Skeletal muscle satellite cell (primary cell): ENCODE data around the gene RNF215. TPM values are rescaled to one million over a fixed set of nuclear protein-coding genes. Genes with fewer than 3 reads are reported as not detected.

Experiments used
- H3K27me3 ChIP-seq: 2 replicates; pipeline ENCODE4 v1.7.0; 2013; ENCODE audit warnings: low read length; ENCODE audit not compliant: control insufficient read depth, insufficient read depth
- H3K36me3 ChIP-seq: 2 replicates; pipeline ENCODE4 v1.7.0; 2013; ENCODE audit warnings: mild to moderate bottlenecking, control low read depth, low read length; ENCODE audit not compliant: insufficient read depth
- H3K4me1 ChIP-seq: 2 replicates; pipeline ENCODE4 v1.7.0; 2013; ENCODE audit warnings: low read length; ENCODE audit not compliant: control insufficient read depth, insufficient read depth
- H3K4me2 ChIP-seq: 2 replicates; pipeline ENCODE4 v1.7.0; 2013; ENCODE audit warnings: mild to moderate bottlenecking, low read length
- H3K4me3 ChIP-seq: 2 replicates; pipeline ENCODE4 v1.7.0; 2013; ENCODE audit warnings: low read length
- H3K9ac ChIP-seq: 2 replicates; pipeline ENCODE4 v1.7.0; 2013; ENCODE audit warnings: mild to moderate bottlenecking, low read depth, low read length, moderate library complexity
- H3K9me3 ChIP-seq: replicated peaks from 2 replicates; pipeline ENCODE4 v1.7.0; 2013; ENCODE audit warnings: mild to moderate bottlenecking, control low read depth, low read length
- total RNA-seq: library from RNA; depleted of rRNA; stranded (reverse); fragments of >200 nt; gene quantifications from 2 replicates; pipeline ENCODE4 v1.2.3, GENCODE V29; 2012; rRNA removed

The RNF215 gene
- 19.5 and 20.5 TPM in 2 replicates for total RNA-seq

DNA sequence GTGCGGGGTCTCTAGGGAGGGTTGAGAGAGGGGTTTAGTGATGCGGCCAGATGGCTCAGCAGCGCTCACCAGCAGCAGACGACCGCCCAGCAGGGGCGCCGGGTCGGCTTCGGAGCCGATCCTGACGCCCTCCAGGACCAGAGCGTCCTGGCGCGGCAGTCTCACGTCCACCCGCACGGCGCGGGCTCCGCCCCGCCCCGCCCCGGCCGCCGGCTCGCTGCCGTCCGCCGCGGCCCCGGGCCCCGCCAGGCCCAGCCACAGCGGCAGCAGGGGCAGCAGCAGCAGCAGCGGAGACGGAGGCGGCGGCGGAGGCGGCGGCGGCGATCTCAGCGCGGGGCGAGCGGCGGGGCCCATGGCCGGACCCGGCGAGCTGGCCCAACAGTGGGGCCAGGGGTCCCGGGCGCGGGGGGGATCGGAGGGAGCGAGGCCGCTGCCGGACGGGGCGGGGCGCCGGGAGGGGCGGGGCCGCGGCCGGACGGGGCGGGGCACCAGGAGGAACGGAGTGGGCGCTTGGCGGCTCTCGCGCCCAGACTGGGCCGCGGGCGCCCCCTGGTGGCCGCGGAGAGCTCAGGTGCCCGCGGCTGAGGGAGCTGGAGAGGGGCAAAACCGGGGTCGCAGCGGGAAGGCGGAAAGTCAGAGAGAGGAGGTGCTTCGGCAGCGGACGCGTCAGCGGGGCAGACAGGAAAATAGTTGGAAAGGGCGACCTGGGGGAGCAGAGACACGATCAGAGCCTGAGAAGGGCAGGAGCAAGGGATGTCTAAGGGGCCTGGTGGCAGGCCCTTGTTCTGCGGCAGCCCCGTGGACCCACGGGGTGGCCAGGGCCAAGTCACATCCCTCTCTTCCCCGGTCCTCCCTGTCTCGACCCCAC lies at the start of gene RNF215:
Gene RNF215 (minus strand): TSS at position 452 of the 868 bp plus-strand sequence. CDS start 98 bp downstream, at position 354.
- Histone ChIP-seq H3K27me3 (no peaks in the 10 kb centered on the region), H3K4me2 (peak within 1 kb of the TSS; percentile 98), H3K36me3 (peaks cover 15% of the 10 kb centered on the region), H3K4me3 (peak within 1 kb of the TSS; percentile 91), H3K9ac (peak within 1 kb of the TSS; percentile 88), H3K9me3 (no peaks in the 10 kb centered on the region), H3K4me1 (peaks cover 21% of the 10 kb centered on the region)

DNA sequence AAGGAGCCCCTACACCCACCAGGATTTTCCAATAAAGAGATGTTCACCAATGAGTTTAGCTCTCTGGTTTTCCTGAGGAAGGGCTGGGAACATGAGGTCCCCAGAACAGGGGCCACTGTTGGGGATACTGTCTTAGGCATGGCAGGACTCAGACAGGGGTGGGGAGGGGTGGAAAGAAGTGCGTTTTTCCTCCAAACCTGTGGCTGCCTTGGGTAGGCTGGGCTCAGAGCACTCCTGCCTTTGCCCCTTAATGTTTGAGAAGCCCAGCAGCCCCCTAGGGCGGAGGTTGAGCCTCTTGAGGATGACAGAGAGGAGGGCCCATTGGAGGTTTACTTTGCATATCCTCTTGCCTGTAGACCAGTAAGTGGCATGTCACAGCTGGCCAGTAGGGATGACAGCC lies 49.0 kb upstream of the RNF215 start:
- Histone ChIP-seq H3K4me1 (no peaks in the 10 kb centered on the region), H3K4me2 (no peak overlapping the region), H3K9me3 (no peaks in the 10 kb centered on the region), H3K4me3 (no peak overlapping the region), H3K36me3 (no peaks in the 10 kb centered on the region), H3K27me3 (peaks cover 9% of the 10 kb centered on the region), H3K9ac (no peak overlapping the region)

DNA sequence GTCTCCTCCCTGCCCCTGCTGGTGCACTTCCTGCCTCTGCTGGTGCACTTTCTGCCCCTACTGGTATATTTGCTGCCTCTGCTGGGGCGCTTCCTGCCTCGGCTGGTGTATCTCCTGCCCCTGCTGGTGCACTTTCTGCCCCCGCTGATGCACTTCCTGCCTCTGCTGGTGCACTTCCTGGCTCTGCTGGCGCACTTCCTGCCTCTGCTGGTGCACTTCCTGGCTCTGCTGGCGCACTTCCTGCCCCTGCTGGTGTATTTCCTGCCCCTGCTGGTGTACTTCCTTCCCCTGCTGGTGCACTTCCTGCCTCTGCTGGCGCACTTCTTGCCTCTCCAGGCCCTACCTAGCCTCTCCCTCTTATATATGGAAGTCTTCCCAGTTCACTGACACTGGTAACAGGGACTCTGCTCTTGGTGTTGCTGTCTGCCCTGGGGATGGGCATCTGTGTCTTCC lies 48.5 kb upstream of the RNF215 start:
- Histone ChIP-seq H3K4me2 (no peak overlapping the region), H3K4me3 (no peak overlapping the region), H3K36me3 (no peaks in the 10 kb centered on the region), H3K4me1 (no peaks in the 10 kb centered on the region), H3K27me3 (peaks cover 7% of the 10 kb centered on the region), H3K9me3 (no peaks in the 10 kb centered on the region), H3K9ac (no peak overlapping the region)

DNA sequence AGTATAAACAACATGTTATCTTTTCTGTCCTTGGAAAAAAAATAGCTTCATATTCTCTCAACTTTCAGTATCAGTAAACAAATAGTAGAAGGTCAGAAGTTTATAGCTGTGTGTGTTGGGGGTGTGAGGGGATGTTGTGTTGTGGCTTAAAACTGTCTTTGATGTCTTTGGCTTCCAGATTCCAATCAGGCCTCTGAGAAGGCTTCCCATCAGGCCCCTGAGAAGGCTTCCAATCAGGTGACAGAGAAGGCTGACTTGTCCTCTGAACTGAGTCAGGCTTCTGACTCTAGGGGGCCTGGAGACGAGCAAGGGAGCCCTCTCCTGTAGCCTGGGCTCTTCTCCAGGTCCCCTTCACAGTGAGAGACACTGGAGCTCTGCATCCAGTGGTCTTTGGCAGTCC lies 47.6 kb upstream of the RNF215 start:
- no peak overlapping the region for H3K4me3 ChIP-seq

DNA sequence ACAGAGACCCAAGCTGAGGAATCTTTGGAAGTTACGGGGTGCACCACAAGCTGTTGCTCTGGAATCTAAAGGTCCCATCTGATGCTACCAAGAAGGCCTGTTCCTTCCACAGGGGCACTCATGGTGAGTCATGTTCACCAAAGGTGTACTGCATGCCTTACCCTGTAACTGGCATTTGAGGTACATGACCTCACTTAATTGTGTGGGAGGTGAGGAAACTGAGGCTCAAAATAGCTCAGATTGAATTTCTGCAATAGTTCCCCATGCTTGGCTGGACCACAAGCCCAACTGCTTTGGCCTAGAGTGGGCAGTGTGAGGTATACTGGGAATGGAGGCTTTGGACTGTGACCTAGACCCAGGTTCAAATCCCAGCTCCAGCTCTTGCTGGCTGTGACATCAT lies 46.6 kb upstream of the RNF215 start:
- Histone ChIP-seq H3K4me1 (no peaks in the 10 kb centered on the region), H3K36me3 (no peaks in the 10 kb centered on the region), H3K27me3 (peaks cover 7% of the 10 kb centered on the region), H3K4me2 (no peak overlapping the region), H3K9me3 (no peaks in the 10 kb centered on the region), H3K4me3 (no peak overlapping the region), H3K9ac (no peak overlapping the region)

More for the DNA sequence above, 47.6 kb upstream of the RNF215 start:
- no peak overlapping the region for H3K9ac ChIP-seq
- H3K4me2 ChIP-seq = no peak overlapping the region
- no peaks in the 10 kb centered on the region for H3K9me3 ChIP-seq
- H3K36me3 ChIP-seq = no peaks in the 10 kb centered on the region
- peaks cover 7% of the 10 kb centered on the region for H3K27me3 ChIP-seq
- no peaks in the 10 kb centered on the region for H3K4me1 ChIP-seq

DNA sequence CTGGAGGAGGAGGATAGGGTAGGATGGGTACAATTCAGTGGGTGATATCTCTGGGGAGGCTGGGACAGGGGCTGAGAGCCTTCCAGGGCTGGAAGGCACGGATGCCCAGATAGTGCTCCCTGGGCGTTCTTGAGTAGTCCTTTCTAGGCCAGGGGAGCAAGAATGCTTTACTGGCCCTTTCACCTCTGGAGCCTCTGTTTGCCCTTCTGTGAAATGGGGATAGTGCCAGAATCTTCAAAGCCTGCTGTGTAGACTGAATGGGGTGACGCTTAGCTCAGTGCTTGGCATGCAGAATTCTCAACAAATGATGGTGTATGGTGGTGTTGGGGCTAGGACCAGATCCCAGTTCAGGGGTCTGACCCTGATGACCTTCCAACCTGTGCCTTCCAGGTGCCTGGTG lies 46.0 kb upstream of the RNF215 start:
- Histone ChIP-seq H3K4me2 (no peak overlapping the region), H3K4me1 (no peaks in the 10 kb centered on the region), H3K9ac (no peak overlapping the region), H3K27me3 (peaks cover 2% of the 10 kb centered on the region), H3K9me3 (no peaks in the 10 kb centered on the region), H3K4me3 (no peak overlapping the region), H3K36me3 (no peaks in the 10 kb centered on the region)

DNA sequence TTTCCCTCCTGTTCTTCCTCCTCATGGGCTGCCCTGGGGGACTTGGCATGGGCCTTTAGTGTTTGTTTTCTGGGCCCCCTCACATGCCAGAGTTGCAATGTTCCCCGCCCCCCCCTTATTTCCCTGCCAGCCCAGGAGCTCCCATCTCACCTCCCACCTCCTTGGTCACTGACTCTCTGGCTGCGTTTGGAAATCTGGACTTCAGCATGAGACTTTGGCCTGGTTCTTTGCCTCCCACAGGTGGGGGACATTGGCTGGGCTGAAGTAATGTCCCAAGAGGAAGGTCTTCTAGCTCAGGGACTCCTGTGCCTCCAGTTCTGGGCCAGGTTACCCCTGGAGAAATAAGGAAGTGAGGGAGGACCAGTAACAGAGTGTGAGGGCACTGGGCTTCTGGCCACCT lies 45.3 kb upstream of the RNF215 start:
- Histone ChIP-seq H3K4me3 (no peak overlapping the region), H3K4me2 (no peak overlapping the region), H3K36me3 (peaks cover 1% of the 10 kb centered on the region), H3K4me1 (no peaks in the 10 kb centered on the region), H3K27me3 (no peaks in the 10 kb centered on the region), H3K9ac (no peak overlapping the region), H3K9me3 (no peaks in the 10 kb centered on the region)

DNA sequence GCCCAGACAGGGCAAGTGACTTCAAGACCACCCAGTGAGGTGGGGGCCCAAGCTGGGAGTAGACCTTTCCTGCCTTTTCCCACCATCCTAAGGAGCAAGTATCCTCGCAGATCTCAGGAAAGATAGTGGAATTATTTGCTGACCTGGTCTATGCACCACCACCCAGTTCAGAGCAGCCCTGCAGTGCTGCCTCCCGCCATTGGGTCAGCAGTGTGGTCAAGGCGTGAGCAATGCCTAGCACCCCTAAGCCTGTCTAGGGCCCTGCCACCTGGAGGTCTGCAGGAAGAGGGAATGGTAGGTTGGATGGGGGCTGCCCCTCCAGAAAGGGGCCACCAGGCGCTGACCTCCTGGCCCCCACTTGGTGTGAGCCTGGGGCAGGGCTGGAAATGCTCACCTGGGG lies 44.9 kb upstream of the RNF215 start:
- H3K4me1 ChIP-seq = no peaks in the 10 kb centered on the region
- H3K9ac ChIP-seq = no peak overlapping the region
- no peak overlapping the region for H3K4me2 ChIP-seq
- no peaks in the 10 kb centered on the region for H3K9me3 ChIP-seq
- H3K36me3 ChIP-seq = peaks cover 6% of the 10 kb centered on the region
- H3K4me3 ChIP-seq = no peak overlapping the region
- no peaks in the 10 kb centered on the region for H3K27me3 ChIP-seq

DNA sequence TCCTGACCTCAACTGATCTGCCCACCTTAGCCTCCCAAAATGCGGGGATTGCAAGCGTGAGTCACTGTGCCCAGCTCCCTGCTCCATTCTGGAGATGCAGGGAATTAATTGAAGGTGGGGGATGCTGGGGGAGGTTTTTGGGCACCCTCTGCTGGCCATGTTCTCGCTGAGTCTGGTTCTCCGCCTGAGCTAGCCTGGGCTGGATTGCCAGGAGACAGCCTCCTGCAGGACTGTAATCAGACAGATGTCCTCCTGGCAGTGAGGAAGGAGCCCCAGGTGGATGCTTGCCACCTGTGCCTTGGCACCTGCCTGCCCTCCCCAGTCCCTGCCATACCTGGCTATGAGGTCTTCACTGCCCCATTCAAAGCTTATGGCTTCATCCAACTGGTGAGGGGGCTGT lies 43.7 kb upstream of the RNF215 start:
- H3K9me3 ChIP-seq = no peaks in the 10 kb centered on the region
- H3K4me3 ChIP-seq = no peak overlapping the region
- H3K27me3 ChIP-seq = no peaks in the 10 kb centered on the region
- no peak overlapping the region for H3K4me2 ChIP-seq
- no peak overlapping the region for H3K9ac ChIP-seq
- peaks cover 7% of the 10 kb centered on the region for H3K36me3 ChIP-seq
- H3K4me1 ChIP-seq = peaks cover 11% of the 10 kb centered on the region

DNA sequence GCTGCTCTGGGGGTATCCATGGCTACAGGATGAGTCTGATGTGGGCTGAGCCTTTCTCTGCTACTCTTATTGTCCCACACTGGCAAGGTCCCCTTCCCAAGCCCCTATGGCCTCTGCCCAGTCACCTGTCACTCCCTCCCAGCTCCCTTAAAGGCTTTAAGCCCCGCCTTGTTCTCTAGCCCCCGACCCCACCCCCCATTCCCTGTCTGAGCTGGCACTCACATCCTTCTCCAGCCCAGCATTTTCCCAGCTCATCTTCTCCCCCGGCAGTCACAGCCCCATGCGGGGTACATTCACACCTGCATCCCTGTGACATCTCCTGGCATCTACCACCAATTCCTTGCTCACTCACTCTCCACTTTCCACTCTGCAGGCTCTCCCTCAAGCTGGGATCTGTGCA lies 42.7 kb upstream of the RNF215 start:
- Histone ChIP-seq H3K9me3 (no peaks in the 10 kb centered on the region), H3K27me3 (no peaks in the 10 kb centered on the region), H3K9ac (no peak overlapping the region), H3K36me3 (peaks cover 7% of the 10 kb centered on the region), H3K4me2 (no peak overlapping the region), H3K4me1 (peaks cover 19% of the 10 kb centered on the region), H3K4me3 (no peak overlapping the region)

DNA sequence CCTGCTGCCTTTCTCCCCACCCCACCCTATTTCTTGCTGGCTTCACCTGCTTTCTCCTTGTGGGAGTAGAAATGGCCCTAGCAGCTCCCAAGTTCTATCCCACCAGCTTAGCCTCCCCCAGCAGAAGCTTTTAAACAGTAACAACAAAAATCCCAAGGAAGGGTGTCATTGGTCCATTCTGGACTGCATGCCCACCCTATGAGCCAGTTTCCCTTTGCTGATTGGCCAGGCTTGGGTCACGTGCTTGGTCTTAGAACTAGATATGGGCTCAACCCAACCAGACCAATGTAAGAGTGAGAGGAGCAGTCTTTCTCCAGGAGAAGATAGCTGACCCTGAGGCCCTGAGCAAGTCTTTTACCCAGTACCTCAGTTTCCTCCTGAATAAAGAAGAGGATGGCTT lies 40.7 kb upstream of the RNF215 start:
- Histone ChIP-seq H3K27me3 (no peaks in the 10 kb centered on the region), H3K4me3 (no peak overlapping the region), H3K36me3 (peaks cover 7% of the 10 kb centered on the region), H3K9ac (no peak overlapping the region), H3K4me1 (peaks cover 36% of the 10 kb centered on the region), H3K9me3 (no peaks in the 10 kb centered on the region), H3K4me2 (no peak overlapping the region)
